ENCODE measurements around the gene PARL. TPM values are rescaled to one million over a fixed set of nuclear protein-coding genes. Genes with fewer than 3 reads are reported as not detected.

Gene PARL
- total and polyA plus RNA-seq, 2 experiments from 2014 or later: 32.3 to 47.9 TPM

GRCh38 chr3:183897606-183898005, 12.9 kb upstream of the PARL start:
- no peak overlapping the region for H3K4me3 ChIP-seq
- no peaks in the 10 kb centered on the region for H4K20me1 ChIP-seq (ENCODE audit: insufficient read depth, poor library complexity, severe bottlenecking)
- H3K4me1 ChIP-seq (ENCODE audit: insufficient read depth): peaks cover 3% of the 10 kb centered on the region
- no peak overlapping the region for H3K4me2 ChIP-seq
- TF ChIP-seq CTCF (IDR thresholded peaks at IDR 0.05; ENCODE audit: poor library complexity) (no peak), EZH2phosphoT487 (IDR thresholded peaks at IDR 0.05; ENCODE audit: low read depth, severe bottlenecking, unreplicated experiment) (no peak), EZH2 (IDR thresholded peaks at IDR 0.05; ENCODE audit: borderline replicate concordance) (no peak)
- no peak overlapping the region for H2AFZ ChIP-seq
- WGBS (ENCODE audit: low lambda C conversion rate, missing lambda C conversion rate): 89% methylated on average over 4 of the region's 4 CpGs
- no peaks in the 10 kb centered on the region for H3K36me3 ChIP-seq (replicated peaks; ENCODE audit: insufficient read depth, low read depth)
- no peaks in the 10 kb centered on the region for H3K27me3 ChIP-seq
- no peaks in the 10 kb centered on the region for H3K9me3 ChIP-seq (ENCODE audit: low read depth)
- DNase-seq (ENCODE audit: low spot score): no peak
- no peaks in the 10 kb centered on the region for H3K79me2 ChIP-seq
- no peak overlapping the region for H3K27ac ChIP-seq
- no peaks in the 10 kb centered on the region for H3K9me2 ChIP-seq (replicated peaks; ENCODE audit: insufficient read depth)

- Histone ChIP-seq H3K79me2 (no peaks in the 10 kb centered on the region), H3K9me2 (replicated peaks; ENCODE audit: insufficient read depth) (no peaks in the 10 kb centered on the region), H3K36me3 (replicated peaks; ENCODE audit: insufficient read depth, low read depth) (no peaks in the 10 kb centered on the region), H3K4me1 (ENCODE audit: insufficient read depth) (peaks cover 3% of the 10 kb centered on the region), H3K9me3 (ENCODE audit: low read depth) (no peaks in the 10 kb centered on the region), H3K27me3 (no peaks in the 10 kb centered on the region), H3K4me3 (no peak overlapping the region), H4K20me1 (ENCODE audit: insufficient read depth, poor library complexity, severe bottlenecking) (no peaks in the 10 kb centered on the region), H2AFZ (no peak overlapping the region), H3K27ac (no peak overlapping the region), H3K4me2 (no peak overlapping the region)
- 54% methylated on average over 2 of the region's 2 CpGs for WGBS (ENCODE audit: low lambda C conversion rate, missing lambda C conversion rate)
- no peak for DNase-seq (ENCODE audit: low spot score)
- no peak for TF ChIP-seq EZH2 (IDR thresholded peaks at IDR 0.05; ENCODE audit: borderline replicate concordance)
- no peak for TF ChIP-seq CTCF (IDR thresholded peaks at IDR 0.05; ENCODE audit: poor library complexity)
- TF ChIP-seq EZH2phosphoT487 (IDR thresholded peaks at IDR 0.05; ENCODE audit: low read depth, severe bottlenecking, unreplicated experiment): no peak
These were observed 11.9 kb upstream of the PARL start for GRCh38 chr3:183896610-183897009.

GRCh38 chr3:183896184-183896583, 11.5 kb upstream of the PARL start:
- H3K4me2 ChIP-seq: no peak overlapping the region
- H3K27ac ChIP-seq: no peak overlapping the region
- TF ChIP-seq CTCF (IDR thresholded peaks at IDR 0.05; ENCODE audit: poor library complexity): no peak
- no peak for TF ChIP-seq EZH2phosphoT487 (IDR thresholded peaks at IDR 0.05; ENCODE audit: low read depth, severe bottlenecking, unreplicated experiment)
- TF ChIP-seq EZH2 (IDR thresholded peaks at IDR 0.05; ENCODE audit: borderline replicate concordance): no peak
- no peaks in the 10 kb centered on the region for H3K79me2 ChIP-seq
- WGBS (ENCODE audit: low lambda C conversion rate, missing lambda C conversion rate): 91% methylated on average over 3 of the region's 3 CpGs
- H2AFZ ChIP-seq: no peak overlapping the region
- H3K4me1 ChIP-seq (ENCODE audit: insufficient read depth): peaks cover 3% of the 10 kb centered on the region
- no peak overlapping the region for H3K4me3 ChIP-seq
- no peaks in the 10 kb centered on the region for H3K36me3 ChIP-seq (replicated peaks; ENCODE audit: insufficient read depth, low read depth)
- H3K27me3 ChIP-seq: no peaks in the 10 kb centered on the region
- H3K9me3 ChIP-seq (ENCODE audit: low read depth): no peaks in the 10 kb centered on the region
- DNase-seq (ENCODE audit: low spot score): no peak
- H3K9me2 ChIP-seq (replicated peaks; ENCODE audit: insufficient read depth): no peaks in the 10 kb centered on the region
- H4K20me1 ChIP-seq (ENCODE audit: insufficient read depth, poor library complexity, severe bottlenecking): no peaks in the 10 kb centered on the region

- Histone ChIP-seq H3K36me3 (replicated peaks; ENCODE audit: insufficient read depth, low read depth) (no peaks in the 10 kb centered on the region), H3K4me2 (no peak overlapping the region), H3K27ac (no peak overlapping the region), H3K79me2 (no peaks in the 10 kb centered on the region), H3K4me1 (ENCODE audit: insufficient read depth) (peaks cover 3% of the 10 kb centered on the region), H2AFZ (no peak overlapping the region), H3K9me2 (replicated peaks; ENCODE audit: insufficient read depth) (no peaks in the 10 kb centered on the region), H3K27me3 (no peaks in the 10 kb centered on the region), H3K4me3 (no peak overlapping the region), H3K9me3 (ENCODE audit: low read depth) (no peaks in the 10 kb centered on the region), H4K20me1 (ENCODE audit: insufficient read depth, poor library complexity, severe bottlenecking) (no peaks in the 10 kb centered on the region)
- DNase-seq (ENCODE audit: low spot score): no peak
- no peak for TF ChIP-seq CTCF (IDR thresholded peaks at IDR 0.05; ENCODE audit: poor library complexity)
- no peak for TF ChIP-seq EZH2 (IDR thresholded peaks at IDR 0.05; ENCODE audit: borderline replicate concordance)
- TF ChIP-seq EZH2phosphoT487 (IDR thresholded peaks at IDR 0.05; ENCODE audit: low read depth, severe bottlenecking, unreplicated experiment): no peak
- WGBS (ENCODE audit: low lambda C conversion rate, missing lambda C conversion rate): 86% methylated on average over 6 of the region's 6 CpGs
These were observed 11.1 kb upstream of the PARL start for GRCh38 chr3:183895774-183896173.

Measured in hepatocyte (in vitro differentiated cells).